Fibroblast of the conjunctiva (primary cell): Measurements from ENCODE around the gene BLTP3A.
"Not testable (repeated sequence)": the region's sequence is repeated elsewhere in the genome, so short reads cannot be mapped to it uniquely, and the experiment has no call there.

Source experiments
- DNase-seq: peaks from one replicate; pipeline ENCODE4 v3.0.0-alpha.2; 2010; ENCODE audit warnings: low read depth

BLTP3A gene, protein sequence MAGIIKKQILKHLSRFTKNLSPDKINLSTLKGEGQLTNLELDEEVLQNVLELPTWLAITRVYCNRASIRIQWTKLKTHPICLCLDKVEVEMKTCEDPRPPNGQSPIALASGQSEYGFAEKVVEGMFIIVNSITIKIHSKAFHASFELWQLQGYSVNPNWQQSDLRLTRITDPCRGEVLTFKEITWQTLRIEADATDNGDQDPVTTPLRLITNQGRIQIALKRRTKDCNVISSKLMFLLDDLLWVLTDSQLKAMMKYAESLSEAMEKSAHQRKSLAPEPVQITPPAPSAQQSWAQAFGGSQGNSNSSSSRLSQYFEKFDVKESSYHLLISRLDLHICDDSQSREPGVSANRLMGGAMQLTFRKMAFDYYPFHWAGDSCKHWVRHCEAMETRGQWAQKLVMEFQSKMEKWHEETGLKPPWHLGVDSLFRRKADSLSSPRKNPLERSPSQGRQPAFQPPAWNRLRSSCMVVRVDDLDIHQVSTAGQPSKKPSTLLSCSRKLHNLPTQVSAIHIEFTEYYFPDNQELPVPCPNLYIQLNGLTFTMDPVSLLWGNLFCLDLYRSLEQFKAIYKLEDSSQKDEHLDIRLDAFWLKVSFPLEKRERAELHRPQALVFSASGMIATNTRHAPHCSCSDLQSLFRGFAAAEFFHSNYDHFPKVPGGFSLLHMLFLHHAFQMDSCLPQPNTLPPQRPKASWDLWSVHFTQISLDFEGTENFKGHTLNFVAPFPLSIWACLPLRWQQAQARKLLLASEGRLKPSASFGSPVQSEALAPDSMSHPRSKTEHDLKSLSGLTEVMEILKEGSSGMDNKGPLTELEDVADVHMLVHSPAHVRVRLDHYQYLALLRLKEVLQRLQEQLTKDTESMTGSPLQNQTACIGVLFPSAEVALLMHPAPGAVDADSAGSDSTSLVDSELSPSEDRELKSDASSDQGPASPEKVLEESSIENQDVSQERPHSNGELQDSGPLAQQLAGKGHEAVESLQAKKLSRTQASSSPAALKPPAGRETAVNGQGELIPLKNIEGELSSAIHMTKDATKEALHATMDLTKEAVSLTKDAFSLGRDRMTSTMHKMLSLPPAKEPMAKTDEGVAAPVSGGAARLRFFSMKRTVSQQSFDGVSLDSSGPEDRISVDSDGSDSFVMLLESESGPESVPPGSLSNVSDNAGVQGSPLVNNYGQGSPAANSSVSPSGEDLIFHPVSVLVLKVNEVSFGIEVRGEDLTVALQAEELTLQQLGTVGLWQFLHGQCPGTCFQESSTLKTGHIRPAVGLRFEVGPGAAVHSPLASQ (N-terminal part only)

DNA sequence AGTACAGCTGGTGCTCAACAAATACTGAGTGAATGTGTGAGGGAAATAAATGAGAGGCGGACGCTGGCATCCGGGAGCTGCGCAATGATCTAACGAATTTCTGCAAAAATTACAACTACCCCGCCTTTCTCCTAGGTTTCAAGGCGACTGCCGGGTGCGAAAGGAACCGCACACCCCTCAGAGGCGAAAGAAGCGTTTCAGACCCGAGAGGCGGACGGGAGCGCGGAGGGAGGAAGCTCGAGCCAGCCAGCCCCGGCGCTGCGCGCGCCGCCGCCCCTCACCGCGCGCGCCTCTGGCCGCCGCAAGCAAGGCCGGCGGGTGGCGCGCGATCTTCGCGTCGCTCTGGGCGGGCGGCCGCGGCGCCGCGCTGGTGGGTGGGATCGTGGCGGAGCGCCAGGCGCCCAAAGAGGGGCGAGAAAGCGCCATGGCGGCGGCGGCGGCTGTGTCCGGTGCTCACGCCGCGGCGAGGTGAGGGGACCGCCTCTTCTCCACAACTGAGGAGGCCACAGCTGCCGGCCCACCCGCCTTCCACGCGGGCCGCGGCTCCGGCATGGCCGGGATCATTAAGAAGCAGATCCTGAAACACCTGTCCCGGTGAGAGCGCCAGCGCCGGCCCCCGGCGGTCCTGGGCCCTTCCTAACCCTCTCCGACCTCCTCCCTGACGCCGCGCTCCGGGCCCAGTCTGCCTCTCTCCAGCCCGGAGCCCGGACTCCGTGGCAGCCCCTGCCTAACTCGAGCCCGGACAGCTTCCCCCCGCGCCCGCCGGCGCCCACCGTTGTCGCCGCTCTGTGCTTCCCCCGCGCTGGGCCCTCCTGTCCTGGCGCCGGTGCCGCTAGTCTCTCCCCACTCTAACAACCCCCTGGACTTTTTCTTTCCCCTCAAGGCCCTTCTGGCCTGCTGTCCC, at the start of gene BLTP3A:
Gene BLTP3A, plus strand, starts transcription at position 383 of the 904 bp plus-strand sequence. Its CDS starts 168 bp downstream, at position 551.
- DNase-seq: peak; percentile 29

DNA sequence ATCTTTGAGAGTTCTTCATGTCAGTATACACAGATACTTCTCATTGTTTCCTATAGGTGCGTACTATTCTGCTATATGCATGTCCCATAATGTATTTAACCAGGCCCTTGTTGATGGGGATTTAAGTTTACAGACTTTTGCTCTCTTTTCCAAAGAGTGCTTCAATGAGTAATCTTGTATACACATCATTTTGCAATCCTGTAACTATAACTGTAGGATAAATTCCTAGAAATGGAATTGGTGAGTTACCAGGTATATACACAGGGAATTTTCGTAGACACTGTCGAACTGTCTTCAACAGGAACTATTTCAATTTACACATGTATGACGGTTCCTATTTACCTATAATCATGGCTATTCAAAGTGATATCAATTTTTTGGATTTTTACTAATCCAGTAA, 49.8 kb upstream of the BLTP3A start:
- DNase-seq: no peak

DNA sequence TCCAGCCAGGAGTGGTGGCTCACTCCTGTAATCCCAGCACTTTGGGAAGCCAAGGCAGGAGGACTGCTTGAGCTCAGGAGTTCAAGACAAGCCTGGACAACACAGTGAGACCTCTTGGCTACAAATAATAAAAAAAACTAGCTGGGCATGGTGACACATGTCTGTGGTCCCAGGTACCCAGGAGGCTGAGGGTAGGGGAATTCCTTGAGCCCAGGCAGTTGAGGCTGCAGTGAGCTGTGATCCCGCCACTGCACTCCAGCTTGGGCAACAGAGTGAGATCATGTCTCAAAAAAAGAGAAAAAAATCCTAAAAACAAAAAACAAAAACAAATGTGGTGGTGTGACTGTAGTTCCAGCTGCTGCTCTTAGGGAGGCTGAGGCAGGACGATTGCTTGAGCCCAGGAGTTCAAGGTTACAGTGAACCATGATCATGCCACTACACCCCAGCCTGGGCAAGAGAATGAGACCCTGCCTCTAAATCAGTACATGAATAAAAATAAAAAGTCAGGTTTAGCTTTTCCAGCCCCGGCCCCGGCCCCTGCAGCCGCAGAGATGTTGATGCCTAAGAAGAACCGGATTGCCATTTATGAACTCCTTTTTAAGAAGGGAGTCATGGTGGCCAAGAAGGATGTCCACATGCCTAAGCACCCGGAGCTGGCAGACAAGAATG, 48.1 kb upstream of the BLTP3A start:
- DNase-seq: no peak

DNA sequence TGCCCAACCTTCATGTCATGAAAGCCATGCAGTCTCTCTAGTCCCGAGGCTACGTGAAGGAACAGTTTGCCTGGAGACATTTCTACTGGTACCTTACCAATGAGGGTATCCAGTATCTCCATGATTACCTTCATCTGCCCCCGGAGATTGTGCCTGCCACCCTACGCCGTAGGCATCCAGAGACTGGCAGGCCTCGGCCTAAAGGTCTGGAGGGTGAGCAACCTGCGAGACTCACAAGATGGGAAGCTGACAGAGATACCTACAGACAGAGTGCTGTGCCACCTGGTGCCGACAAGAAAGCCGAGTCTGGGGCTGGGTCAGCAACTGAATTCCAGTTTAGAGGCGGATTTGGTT, 47.6 kb upstream of the BLTP3A start:
- not testable (repeated sequence) for DNase-seq

DNA sequence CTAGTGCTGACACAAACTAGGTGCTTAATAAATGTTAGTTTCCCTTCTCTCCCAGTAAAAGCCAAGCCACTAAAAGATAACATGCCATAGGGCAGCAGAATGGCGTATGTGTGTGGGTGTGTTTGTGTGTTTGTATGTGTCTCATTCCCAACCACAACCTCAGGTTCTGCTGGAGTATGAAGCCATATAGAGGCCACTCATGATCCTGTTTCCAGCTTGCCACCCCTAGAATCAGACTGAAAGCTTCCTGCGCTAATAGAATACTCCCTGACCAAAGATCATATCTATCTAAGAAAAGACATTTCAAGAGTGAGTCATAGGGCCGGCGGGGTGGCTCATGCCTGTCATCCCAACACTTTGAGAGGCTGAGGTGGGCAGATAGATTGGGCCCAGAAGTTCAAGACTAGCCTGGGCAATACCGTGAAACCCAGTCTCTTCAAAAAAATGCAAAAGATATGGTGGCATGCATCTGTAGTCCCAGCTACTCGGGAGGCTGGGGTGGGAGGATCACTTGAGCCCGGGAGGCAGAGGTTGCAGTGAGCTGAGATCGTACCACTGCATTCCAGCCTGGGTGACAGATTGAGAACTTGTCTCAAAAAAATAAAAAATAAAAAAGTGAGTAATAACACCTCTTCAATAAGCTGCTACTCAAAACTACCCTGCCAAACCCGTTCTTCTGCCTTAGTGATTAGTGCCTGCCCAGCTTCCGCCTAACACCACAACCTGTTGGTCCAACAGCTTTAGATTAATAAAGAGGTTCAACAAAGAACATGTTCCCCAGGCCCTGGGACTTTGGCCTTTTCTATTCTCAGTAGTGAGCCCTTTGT, 46.4 kb upstream of the BLTP3A start:
- DNase-seq: no peak

DNA sequence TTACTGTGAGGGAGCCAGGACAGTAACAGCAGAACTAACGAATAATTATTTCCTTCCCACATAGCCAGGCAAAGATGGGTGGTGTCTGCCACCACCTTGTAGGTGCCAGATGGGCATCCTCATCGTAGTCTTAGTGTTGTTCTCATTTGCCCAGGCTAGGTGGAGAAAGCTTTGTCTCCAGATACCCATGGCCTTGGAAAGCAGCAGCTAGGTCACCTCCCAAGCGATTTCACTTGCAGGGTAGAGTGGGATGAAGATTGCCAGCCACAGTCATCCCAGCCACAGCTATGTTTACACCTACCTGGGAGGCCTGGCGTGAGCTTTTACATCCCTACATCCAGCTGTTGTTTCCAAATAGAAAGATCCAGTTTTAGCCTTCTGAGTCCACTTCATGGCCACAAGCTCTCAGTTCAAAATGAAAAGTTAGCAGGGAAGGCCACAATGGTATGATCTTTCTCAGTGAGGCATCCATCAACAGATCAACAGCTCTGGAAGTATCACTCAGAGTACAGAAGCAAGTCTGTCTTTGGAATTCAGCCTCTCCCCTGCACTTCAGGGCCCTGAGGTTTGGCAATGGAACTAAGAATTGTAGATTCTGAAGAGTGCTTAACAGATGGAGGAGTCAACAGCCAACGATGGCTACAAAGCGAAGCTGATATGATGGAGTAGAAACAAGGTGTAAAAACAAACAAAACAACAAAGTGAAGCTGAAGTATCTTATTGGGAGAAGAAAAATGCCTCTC, 45.6 kb upstream of the BLTP3A start:
- no peak for DNase-seq

DNA sequence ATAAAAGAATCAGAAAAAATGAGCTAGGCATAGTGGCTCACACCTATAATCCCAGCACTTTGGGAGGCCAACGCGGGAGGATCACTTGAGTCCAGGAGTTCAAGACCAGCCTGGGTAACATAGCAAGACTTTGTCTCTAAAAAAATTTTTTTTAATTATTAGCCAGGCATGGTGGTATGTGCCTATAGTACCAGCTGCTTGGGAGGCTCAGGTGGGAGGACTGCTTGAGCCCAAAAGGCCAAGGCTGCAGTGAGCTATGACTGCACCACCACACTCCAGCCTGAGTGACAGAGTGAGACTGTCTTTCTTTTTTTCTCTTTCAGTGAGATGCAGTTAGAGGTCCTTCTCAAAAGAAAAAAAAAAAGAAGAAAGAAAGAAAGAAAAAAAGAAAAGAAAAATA, 43.1 kb upstream of the BLTP3A start:
- no peak for DNase-seq

DNA sequence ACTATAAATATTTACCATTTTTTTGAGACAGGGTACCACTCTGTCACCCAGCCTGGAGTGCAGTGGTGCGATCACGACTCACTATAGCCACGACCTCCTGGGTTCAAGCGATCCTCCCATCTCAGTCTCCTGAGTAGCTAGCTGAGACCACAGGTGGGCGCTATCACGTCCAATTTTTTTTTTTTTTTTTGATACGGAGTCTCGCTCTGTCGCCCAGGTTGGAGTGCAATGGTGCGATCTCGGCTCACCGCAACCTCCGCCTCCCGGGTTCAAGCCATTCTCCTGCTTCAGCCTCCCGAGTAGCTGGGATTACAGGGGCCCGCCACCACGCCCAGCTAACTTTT, 35.4 kb upstream of the BLTP3A start:
- not testable (repeated sequence) for DNase-seq

DNA sequence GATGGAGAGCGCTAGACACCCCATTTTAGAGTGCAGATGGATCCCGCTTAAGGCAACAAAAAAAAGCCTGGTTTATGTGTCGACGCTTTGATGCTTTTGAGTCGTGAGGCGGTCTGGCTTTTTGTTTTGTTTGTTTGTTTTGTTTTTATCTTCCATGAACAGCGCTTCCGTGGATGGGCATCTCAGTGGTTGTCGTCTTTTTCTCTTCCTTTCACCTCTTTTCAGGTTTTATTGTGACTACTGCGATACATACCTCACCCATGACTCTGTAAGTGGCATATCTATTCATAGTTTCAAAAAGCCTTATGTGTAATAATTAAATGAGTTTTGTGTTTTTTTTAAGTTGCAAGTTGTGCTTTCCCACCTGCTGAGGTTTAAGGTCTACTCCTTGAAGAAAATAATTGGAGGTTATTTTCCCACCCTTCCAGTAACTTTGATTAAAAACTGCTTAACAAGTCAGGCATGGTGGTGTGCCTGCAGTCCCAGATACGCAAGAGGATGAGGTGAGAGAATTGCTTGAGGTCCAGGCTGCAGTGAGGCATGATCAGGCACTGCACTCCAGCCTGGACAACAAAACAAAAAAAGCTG, 34.1 kb upstream of the BLTP3A start:
- no peak for DNase-seq

DNA sequence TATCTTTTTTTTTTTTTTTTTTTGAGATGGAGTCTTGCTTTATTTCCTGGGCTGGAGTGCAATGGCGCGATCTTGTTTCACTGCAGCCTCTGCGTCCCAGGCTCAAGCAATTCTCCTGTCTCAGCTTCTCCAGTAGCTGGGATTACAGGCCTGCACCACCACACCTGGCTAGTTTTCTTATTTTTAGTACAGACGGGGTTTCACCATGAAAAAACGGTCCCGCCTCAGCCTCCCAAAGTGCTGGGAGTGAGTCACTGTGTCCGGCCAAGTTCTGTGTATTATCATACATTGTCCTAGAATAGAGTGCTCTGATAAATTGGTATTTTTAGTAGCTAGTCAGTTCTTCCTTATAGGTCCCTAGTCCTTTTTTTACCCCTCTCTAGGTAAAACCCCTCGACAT, 31.8 kb upstream of the BLTP3A start:
- no peak for DNase-seq

DNA sequence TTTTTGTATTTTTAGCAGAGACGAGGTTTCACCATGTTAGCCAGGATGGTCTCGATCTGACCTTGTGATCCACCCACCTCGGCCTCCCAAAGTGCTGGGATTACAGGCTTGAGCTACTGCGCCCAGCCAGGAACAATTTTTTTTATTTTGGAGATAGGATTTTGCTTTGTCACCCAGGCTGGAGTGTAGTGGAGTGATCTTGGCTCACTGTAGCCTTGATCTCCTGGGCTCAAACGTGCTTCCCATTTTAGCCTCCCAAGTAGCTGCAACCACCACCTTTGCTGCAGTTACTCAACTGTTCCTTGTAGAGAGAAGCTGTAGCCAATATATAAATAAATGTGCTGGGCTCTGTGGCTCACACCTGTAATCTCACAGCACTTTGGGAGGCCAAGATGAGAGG, 30.2 kb upstream of the BLTP3A start:
- not testable (repeated sequence) for DNase-seq

DNA sequence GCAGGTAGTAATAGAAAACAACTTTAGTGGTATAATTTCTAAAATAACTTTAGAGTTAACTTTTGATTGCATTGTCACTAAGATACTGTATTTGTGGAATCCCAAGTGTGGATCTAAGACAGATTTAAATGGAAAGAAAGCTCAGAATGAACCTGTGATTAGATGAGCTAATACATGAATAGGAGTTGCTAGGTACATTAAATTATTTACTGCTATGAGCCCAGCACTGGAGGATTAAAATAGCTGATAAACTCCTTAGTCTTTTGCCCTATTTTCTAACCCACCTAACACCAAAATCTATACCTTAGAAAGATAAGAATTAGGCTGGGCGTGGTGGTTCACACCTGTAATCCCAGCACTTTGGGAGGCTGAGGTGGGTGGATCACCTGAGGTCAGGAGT, 23.7 kb upstream of the BLTP3A start:
- no peak for DNase-seq

DNA sequence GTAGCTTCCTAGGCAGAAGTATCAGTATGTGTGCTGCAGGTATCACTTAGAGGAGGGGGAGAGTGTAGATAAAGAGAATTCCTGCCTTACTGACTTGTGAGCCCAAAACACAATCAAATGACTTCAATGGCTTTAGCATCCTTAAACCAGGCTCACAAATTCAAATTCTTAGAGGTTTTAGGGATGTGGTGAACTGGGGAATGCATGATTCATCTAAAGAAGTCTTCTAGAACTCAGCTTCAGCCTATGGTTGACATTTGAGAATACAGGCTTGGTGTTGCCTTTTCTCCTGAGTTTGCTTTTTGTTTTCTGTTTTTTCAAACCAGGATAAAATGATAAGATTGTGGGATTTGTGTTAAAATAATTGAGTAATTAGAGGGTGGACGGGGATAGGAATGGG, 20.2 kb upstream of the BLTP3A start:
- no peak for DNase-seq

DNA sequence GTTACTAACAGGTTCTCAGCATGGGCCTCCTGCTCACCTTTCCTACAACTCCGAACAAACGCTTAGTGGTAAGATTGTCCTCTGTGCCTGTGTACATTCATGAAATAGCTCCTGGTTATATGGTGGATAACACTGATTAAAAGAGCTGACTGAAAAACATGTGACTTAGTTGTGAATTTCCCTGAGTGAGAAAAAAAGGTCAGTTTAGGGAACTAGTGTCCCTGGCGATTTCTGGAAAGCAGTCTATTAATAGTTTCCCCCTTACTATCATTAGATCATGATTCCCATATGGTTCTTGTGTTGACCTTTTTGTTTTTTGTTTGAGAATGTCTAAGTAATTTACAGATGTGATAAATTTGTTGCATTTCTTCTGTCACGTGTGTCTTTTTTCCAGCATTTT, 18.9 kb upstream of the BLTP3A start:
- DNase-seq: no peak

DNA sequence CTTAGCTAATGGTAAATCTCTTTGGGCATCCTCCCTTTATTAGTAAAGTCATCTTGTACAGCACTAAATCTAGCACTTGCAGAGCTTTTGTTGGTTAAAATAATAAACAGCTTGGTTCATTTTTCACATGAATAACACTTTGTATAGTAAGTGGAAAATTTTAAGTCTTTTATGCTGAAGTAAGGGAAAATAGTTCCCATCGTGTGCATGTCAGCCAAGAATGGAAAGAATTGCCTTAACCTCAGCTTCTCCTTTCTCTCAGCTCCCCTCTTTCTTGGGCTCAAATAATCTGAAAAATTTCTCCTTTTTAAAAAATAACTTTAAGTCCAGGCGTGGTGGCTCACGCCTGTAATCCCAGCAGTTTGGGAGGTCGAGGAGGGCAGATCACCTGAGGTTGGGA, 18.0 kb upstream of the BLTP3A start:
- DNase-seq: no peak

DNA sequence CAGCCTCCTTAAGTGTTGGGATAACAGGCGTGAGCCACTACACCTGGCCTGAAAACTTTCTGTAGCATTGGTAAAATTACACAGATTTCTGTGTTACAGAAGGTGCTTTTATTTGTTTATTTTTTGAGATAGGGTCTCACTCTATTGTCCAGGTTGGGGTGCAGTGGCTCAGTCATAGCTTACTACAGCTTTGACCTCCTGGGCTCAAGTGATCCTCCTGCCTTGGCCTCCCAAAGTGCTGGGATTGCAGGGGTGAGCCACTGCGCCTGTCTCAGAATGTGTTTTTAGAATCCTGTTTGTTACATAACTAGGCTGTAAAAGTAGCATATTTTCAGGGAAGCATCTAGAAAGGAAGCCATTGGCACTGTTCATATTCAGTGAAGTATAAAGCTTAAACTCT, 16.9 kb upstream of the BLTP3A start:
- no peak for DNase-seq

DNA sequence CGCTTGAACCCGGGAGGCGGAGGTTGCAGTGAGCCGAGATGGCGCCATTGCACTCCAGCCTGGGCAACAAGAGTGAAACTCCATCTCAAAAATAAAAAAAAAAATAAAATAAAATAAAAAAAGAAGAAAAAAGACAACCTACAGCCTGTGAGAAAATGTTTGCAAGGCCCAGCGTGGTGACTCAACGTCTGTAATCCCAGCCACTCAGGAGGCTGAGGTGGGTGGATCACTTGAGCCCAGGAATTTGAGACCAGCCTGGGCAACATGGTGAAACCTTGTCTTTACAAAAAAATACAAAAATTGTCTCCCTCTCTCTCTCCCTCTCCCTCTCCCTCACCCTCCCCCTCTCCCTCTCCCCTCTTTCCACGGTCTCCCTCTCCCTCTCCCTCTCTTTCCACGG, 6.5 kb upstream of the BLTP3A start:
- DNase-seq: not testable (repeated sequence)

DNA sequence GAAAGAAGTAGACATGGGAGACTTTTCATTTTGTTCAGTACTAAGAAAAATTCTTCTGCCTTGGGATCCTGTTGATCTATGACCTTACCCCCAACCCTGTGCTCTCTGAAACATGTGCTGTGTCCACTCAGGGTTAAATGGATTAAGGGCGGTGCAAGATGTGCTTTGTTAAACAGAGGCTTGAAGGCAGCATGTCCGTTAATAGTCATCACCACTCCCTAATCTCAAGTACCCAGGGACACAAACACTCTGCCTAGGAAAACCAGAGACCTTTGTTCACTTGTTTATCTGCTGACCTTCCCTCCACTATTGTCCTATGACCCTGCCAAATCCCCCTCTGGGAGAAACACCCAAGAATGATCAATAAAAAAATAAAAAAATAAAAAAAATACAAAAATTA, 4.7 kb upstream of the BLTP3A start:
- not testable (repeated sequence) for DNase-seq

DNA sequence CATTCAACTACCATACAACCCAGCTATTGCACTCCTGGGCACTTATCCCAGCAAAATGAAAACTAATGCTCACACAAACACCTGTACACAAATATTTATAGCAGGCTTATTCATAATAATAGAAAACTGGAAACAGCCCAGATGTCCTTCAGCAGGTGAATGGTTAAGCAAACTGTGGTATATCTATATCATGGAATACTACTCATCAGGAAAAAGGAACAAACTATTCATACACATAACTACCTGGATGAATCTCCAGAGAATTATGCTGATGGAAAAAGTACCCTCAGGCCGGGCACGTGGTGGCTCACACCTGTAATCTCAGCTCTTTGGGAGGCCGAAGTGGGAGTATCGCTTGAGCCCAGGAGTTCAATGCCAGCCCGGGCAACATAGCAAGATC, 3.8 kb upstream of the BLTP3A start:
- DNase-seq: no peak
